HG02943 (cell line): ENCODE data around the gene TTLL9.

ENCODE experiments used
- ATAC-seq: cut with Tn5 transposase; IDR thresholded peaks from one replicate; pipeline ENCODE4 v1.9.1; 2021; ENCODE audit warnings: mild to moderate bottlenecking, low read depth, moderate library complexity; ENCODE audit not compliant: unreplicated experiment

Gene TTLL9

GRCh38 chr20:31836853-31837608 lies 33.4 kb upstream of the TTLL9 start:
- no peak for ATAC-seq

GRCh38 chr20:31837896-31838397 lies 32.5 kb upstream of the TTLL9 start:
- ATAC-seq = no peak

- no peak for ATAC-seq
Measured at GRCh38 chr20:31838646-31839292, 31.7 kb upstream of the TTLL9 start.

- ATAC-seq = no peak
Measured at GRCh38 chr20:31839782-31840487, 30.5 kb upstream of the TTLL9 start.

- ATAC-seq = no peak
Measured at GRCh38 chr20:31840906-31841816, 29.3 kb upstream of the TTLL9 start.

- no peak for ATAC-seq
Measured at GRCh38 chr20:31841928-31842327, 28.5 kb upstream of the TTLL9 start.

- ATAC-seq = no peak
Measured at GRCh38 chr20:31842471-31843157, 27.8 kb upstream of the TTLL9 start.

GRCh38 chr20:31843288-31843687 lies 27.1 kb upstream of the TTLL9 start:
- no peak for ATAC-seq

- no peak for ATAC-seq
Measured at GRCh38 chr20:31843881-31844280, 26.6 kb upstream of the TTLL9 start.

- ATAC-seq = no peak
Measured at GRCh38 chr20:31844737-31845299, 25.6 kb upstream of the TTLL9 start.

GRCh38 chr20:31845300-31845863 lies 25.1 kb upstream of the TTLL9 start, which contains the start of gene FOXS1:
FOXS1 (minus strand) TSS chr20:31845604; CDS start chr20:31845542, 62 bp downstream.
- ATAC-seq = no peak

GRCh38 chr20:31846793-31847138 lies 23.7 kb upstream of the TTLL9 start:
- no peak for ATAC-seq

- ATAC-seq = no peak
Measured at GRCh38 chr20:31848088-31848999, 22.1 kb upstream of the TTLL9 start.

GRCh38 chr20:31849306-31849930 lies 21.0 kb upstream of the TTLL9 start:
- ATAC-seq = no peak

- no peak for ATAC-seq
Measured at GRCh38 chr20:31851240-31851955, 19.0 kb upstream of the TTLL9 start.

- ATAC-seq = no peak
Measured at GRCh38 chr20:31853481-31853880, 17.0 kb upstream of the TTLL9 start.

GRCh38 chr20:31856516-31856915 lies 13.9 kb upstream of the TTLL9 start:
- ATAC-seq = no peak
